HEK293 (cell line): ENCODE measurements around the gene UBE3A.

ENCODE experiments used
- CTCF ChIA-PET: fragments of 350-600 bp; formaldehyde crosslinking; extraction: SDS; loops from one replicate; lab custom pipeline; 2021; ENCODE audit warnings: antibody characterized with exemption; lab: Yijun Ruan, JAX
- POLR2A ChIA-PET: fragments of 300-600 bp; formaldehyde crosslinking; extraction: SDS; loops from one replicate; lab custom pipeline; 2020; ENCODE audit warnings: antibody characterized with exemption, inconsistent platforms; lab: Yijun Ruan, JAX
- H3K27ac ChIP-seq: fragments of 200-500 bp; sonication (Bioruptor generic); 2 replicates; pipeline ENCODE4 v1.5.1; 2014; ENCODE audit warnings: low read depth, low read length, control low read depth, inconsistent platforms; ENCODE audit errors: extremely low read depth
- H3K36me3 ChIP-seq, 2 experiments: fragments of 200-500 bp in 1 of 2; sonication (Bioruptor generic) in 1 of 2; 1 replicate in 1 of 2; 2 replicates in 1 of 2; pipeline ENCODE4 v1.5.1; 2014 to 2017; ENCODE audit warnings: inconsistent platforms in 2 of 2, low read length in 2 of 2; ENCODE audit not compliant: control insufficient read depth in 2 of 2, insufficient read depth in 1 of 2
- H3K4me1 ChIP-seq: fragments of 200-500 bp; sonication (Bioruptor generic); 2 replicates; pipeline ENCODE4 v1.5.1; 2014; ENCODE audit warnings: mild to moderate bottlenecking, low read length, inconsistent platforms; ENCODE audit not compliant: control insufficient read depth, insufficient read depth
- H3K4me3 ChIP-seq: 2 replicates; pipeline ENCODE4 v1.5.1; 2011; ENCODE audit warnings: low read depth, mild to moderate bottlenecking, control low read depth, low read length, moderate library complexity
- H3K9me3 ChIP-seq: fragments of 200-500 bp; sonication (Bioruptor generic); 2 replicates; pipeline ENCODE4 v1.5.1; 2014; ENCODE audit warnings: low read depth, low read length, inconsistent platforms; ENCODE audit not compliant: control insufficient read depth, insufficient read depth
- FEZF1 ChIP-seq: fragments of 450-650 bp; formaldehyde crosslinking; IDR thresholded peaks from 2 replicates; pipeline ENCODE4 v1.5.1; 2016; ENCODE audit warnings: missing biosample characterization, missing genetic modification characterization
- KLF16 ChIP-seq: fragments of 450-650 bp; formaldehyde crosslinking; IDR thresholded peaks from 2 replicates; pipeline ENCODE4 v1.5.1; 2017; ENCODE audit warnings: missing biosample characterization, missing genetic modification characterization
- KLF17 ChIP-seq: fragments of 450-650 bp; formaldehyde crosslinking; IDR thresholded peaks from 2 replicates; pipeline ENCODE4 v1.5.1; 2016; ENCODE audit warnings: missing biosample characterization, missing genetic modification characterization
- KLF9 ChIP-seq: fragments of 450-650 bp; formaldehyde crosslinking; IDR thresholded peaks from 2 replicates; pipeline ENCODE4 v1.5.1; 2016; ENCODE audit warnings: missing biosample characterization, missing genetic modification characterization, low read depth
- MZF1 ChIP-seq: fragments of 450-650 bp; formaldehyde crosslinking; IDR thresholded peaks from 2 replicates; pipeline ENCODE4 v1.5.1; 2017; ENCODE audit warnings: missing biosample characterization, missing genetic modification characterization, borderline replicate concordance
- OSR2 ChIP-seq: fragments of 450-650 bp; formaldehyde crosslinking; IDR thresholded peaks from 2 replicates; pipeline ENCODE4 v1.5.1; 2016; ENCODE audit warnings: missing biosample characterization, missing genetic modification characterization
- PRDM10 ChIP-seq: fragments of 450-650 bp; formaldehyde crosslinking; IDR thresholded peaks from 2 replicates; pipeline ENCODE4 v1.5.1; 2016; ENCODE audit warnings: missing biosample characterization, missing genetic modification characterization
- RBAK ChIP-seq: fragments of 450-650 bp; formaldehyde crosslinking; IDR thresholded peaks from 2 replicates; pipeline ENCODE4 v1.5.1; 2016; ENCODE audit warnings: missing biosample characterization, missing genetic modification characterization
- TCF7L2 ChIP-seq: IDR thresholded peaks from 2 replicates; pipeline ENCODE4 v1.6.1; 2011; ENCODE audit warnings: low read depth, mild to moderate bottlenecking, inconsistent platforms, low read length, moderate library complexity, borderline replicate concordance
- ZNF121 ChIP-seq: fragments of 450-650 bp; formaldehyde crosslinking; IDR thresholded peaks from 2 replicates; pipeline ENCODE4 v1.5.1; 2016; ENCODE audit warnings: missing biosample characterization, missing genetic modification characterization
- ZNF138 ChIP-seq: fragments of 450-650 bp; formaldehyde crosslinking; IDR thresholded peaks from 2 replicates; pipeline ENCODE4 v1.5.1; 2016; ENCODE audit warnings: missing biosample characterization, missing genetic modification characterization, borderline replicate concordance
- ZNF148 ChIP-seq: fragments of 450-650 bp; formaldehyde crosslinking; IDR thresholded peaks from 2 replicates; pipeline ENCODE4 v1.5.0; 2017; ENCODE audit warnings: missing biosample characterization, missing genetic modification characterization, borderline replicate concordance
- ZNF169 ChIP-seq: fragments of 450-650 bp; formaldehyde crosslinking; IDR thresholded peaks from 2 replicates; pipeline ENCODE4 v1.5.1; 2016; ENCODE audit warnings: missing biosample characterization, missing genetic modification characterization
- ZNF24 ChIP-seq: fragments of 450-650 bp; formaldehyde crosslinking; IDR thresholded peaks from 2 replicates; pipeline ENCODE4 v1.5.1; 2016; ENCODE audit warnings: missing biosample characterization, missing genetic modification characterization
- ZNF266 ChIP-seq: fragments of 450-650 bp; formaldehyde crosslinking; IDR thresholded peaks from 2 replicates; pipeline ENCODE4 v1.5.1; 2016; ENCODE audit warnings: missing biosample characterization, missing genetic modification characterization, low read depth
- ZNF292 ChIP-seq: fragments of 450-650 bp; formaldehyde crosslinking; IDR thresholded peaks from 2 replicates; pipeline ENCODE4 v1.5.1; 2016; ENCODE audit warnings: low read depth, missing biosample characterization, missing genetic modification characterization, borderline replicate concordance
- ZNF37A ChIP-seq: fragments of 450-650 bp; IDR thresholded peaks from 2 replicates; pipeline ENCODE4 v1.5.1; 2018; ENCODE audit warnings: missing biosample characterization, missing genetic modification characterization
- ZNF416 ChIP-seq: fragments of 450-650 bp; formaldehyde crosslinking; IDR thresholded peaks from 2 replicates; pipeline ENCODE4 v1.5.1; 2016; ENCODE audit warnings: missing biosample characterization, missing genetic modification characterization
- ZNF48 ChIP-seq: fragments of 450-650 bp; formaldehyde crosslinking; IDR thresholded peaks from 2 replicates; pipeline ENCODE4 v1.5.1; 2016; ENCODE audit warnings: missing biosample characterization, missing genetic modification characterization
- ZNF510 ChIP-seq: fragments of 450-650 bp; formaldehyde crosslinking; IDR thresholded peaks from 2 replicates; pipeline ENCODE4 v1.5.1; 2018; ENCODE audit warnings: mild to moderate bottlenecking, missing genetic modification characterization, missing biosample characterization; ENCODE audit not compliant: insufficient replicate concordance
- ZNF529 ChIP-seq: fragments of 450-650 bp; formaldehyde crosslinking; IDR thresholded peaks from 2 replicates; pipeline ENCODE4 v1.5.1; 2017; ENCODE audit warnings: missing genetic modification characterization, missing biosample characterization; ENCODE audit not compliant: insufficient replicate concordance
- ZNF561 ChIP-seq: fragments of 450-650 bp; IDR thresholded peaks from 2 replicates; pipeline ENCODE4 v1.5.1; 2018; ENCODE audit warnings: missing biosample characterization, missing genetic modification characterization, borderline replicate concordance
- ZNF580 ChIP-seq: fragments of 450-650 bp; formaldehyde crosslinking; IDR thresholded peaks from 2 replicates; pipeline ENCODE4 v1.5.1; 2016; ENCODE audit warnings: missing biosample characterization, missing genetic modification characterization
- ZNF621 ChIP-seq: fragments of 450-650 bp; formaldehyde crosslinking; IDR thresholded peaks from 2 replicates; pipeline ENCODE4 v1.5.1; 2017; ENCODE audit warnings: missing biosample characterization, missing genetic modification characterization
- ZNF701 ChIP-seq: fragments of 450-650 bp; formaldehyde crosslinking; IDR thresholded peaks from 2 replicates; pipeline ENCODE4 v1.5.1; 2016; ENCODE audit warnings: missing biosample characterization, missing genetic modification characterization
- ZNF747 ChIP-seq: fragments of 450-650 bp; formaldehyde crosslinking; IDR thresholded peaks from 2 replicates; pipeline ENCODE4 v1.5.1; 2016; ENCODE audit warnings: missing biosample characterization, missing genetic modification characterization

Gene UBE3A

DNA sequence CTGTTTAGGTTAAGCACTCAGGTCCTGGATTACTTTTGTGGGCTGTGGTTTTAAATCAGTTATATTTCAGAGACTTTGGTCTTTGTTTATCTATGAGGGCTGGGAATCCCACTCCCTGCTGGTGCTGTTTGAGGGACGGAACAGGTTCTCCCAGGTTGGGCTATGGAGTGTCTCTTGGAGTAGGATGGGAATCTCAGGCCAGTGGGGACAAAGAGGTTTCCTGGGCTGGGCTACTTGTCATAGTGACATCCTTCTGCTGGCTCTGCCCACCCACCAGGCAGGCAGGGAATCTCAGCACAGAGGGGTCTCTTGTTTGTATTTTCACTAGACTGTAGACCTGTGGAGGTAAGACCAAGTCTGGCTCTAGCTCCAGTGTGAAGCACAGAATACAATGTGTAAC lies 47.2 kb upstream of the UBE3A start (continued):
- TF ChIP-seq PRDM10: no peak
- no peak for TF ChIP-seq ZNF24 (tag by site-specific recombination)
- no peak for TF ChIP-seq ZNF266 (tag by site-specific recombination)
- TF ChIP-seq MZF1 (tag by site-specific recombination): no peak
- TF ChIP-seq ZNF37A (tag by site-specific recombination): no peak
- TF ChIP-seq ZNF529: no peak
- no peak for TF ChIP-seq KLF9

DNA sequence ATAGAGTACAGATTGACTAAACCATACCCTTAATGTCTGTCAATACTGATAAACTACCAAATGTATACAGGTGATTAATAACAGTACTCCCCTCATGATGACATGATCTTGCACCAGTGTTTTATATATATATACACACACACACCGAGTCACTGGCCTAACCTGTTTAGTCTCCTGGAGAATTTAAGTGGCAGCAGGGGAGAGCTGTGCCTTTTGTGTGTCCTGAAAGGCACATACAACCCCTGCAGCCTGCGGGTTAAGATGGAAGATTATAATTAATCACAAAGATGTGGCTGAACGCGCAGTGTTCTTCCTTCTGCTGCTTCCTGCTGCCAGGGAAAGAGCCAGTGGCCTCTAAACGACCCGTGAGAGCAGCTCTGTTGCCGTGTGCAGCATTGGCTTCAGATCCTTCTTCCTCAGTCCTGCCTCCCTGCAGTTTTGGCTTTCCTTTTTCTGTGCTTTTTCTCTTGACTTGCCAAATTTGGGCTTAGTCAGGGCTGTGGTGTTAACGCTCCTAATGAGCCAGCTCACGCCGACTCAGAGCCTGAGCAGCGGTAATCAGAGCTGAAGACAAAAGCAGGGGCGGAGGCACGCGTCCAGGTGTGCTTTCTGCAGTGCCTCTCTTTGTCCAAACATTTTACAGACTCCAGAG lies 42.5 kb upstream of the UBE3A start:
- POLR2A ChIA-PET: no interaction called here
- CTCF ChIA-PET: no interaction called here
- H3K4me3 ChIP-seq: no peak overlapping the region
- TF ChIP-seq ZNF416 (tag by site-specific recombination): no peak
- TF ChIP-seq ZNF138 (tag by site-specific recombination): no peak
- TF ChIP-seq ZNF148: no peak
- TF ChIP-seq ZNF292 (tag by site-specific recombination): no peak
- no peak for TF ChIP-seq ZNF169
- no peak for TF ChIP-seq ZNF747 (tag by site-specific recombination)
- no peak for TF ChIP-seq OSR2 (tag by site-specific recombination)
- TF ChIP-seq FEZF1 (tag by site-specific recombination): no peak
- no peak for TF ChIP-seq ZNF510 (tag by site-specific recombination)
- H3K9me3 ChIP-seq: no peaks in the 10 kb centered on the region
- H3K36me3 ChIP-seq: no peaks in the 10 kb centered on the region
- no peaks in the 10 kb centered on the region for H3K4me1 ChIP-seq
- no peak overlapping the region for H3K27ac ChIP-seq

DNA sequence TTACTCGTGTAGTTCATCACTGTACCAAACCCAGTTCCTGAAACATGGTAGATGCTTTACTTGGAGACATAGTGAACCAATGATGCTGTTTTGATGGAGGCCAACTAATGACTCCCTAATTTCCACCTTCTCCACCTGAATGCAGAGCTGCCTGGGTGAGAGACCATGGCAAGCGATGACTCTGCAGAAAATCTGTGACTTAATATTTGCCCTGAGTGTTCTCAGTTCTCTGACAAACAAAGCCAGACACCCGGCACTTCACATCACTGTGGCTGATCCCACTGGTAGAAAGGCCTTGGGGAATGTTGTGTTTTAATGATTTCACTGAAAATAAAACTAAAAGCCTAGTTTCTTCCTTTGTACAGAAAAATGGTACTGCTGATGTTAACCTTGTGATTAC lies 39.5 kb upstream of the UBE3A start:
- ChIA-PET CTCF (no interaction called here), POLR2A (no interaction called here)
- Histone ChIP-seq H3K4me1 (no peaks in the 10 kb centered on the region), H3K9me3 (no peaks in the 10 kb centered on the region), H3K4me3 (no peak overlapping the region), H3K36me3 (no peaks in the 10 kb centered on the region), H3K27ac (no peak overlapping the region)
- TF ChIP-seq KLF16: no peak
- no peak for TF ChIP-seq ZNF621 (tag by site-specific recombination)
- TF ChIP-seq ZNF701: no peak
- TF ChIP-seq ZNF169: no peak
- TF ChIP-seq ZNF561 (tag by site-specific recombination): no peak
- no peak for TF ChIP-seq ZNF580 (tag by site-specific recombination)
- TF ChIP-seq ZNF529: no peak
- no peak for TF ChIP-seq KLF17 (tag by site-specific recombination)
- TF ChIP-seq TCF7L2: no peak
- TF ChIP-seq ZNF48 (tag by site-specific recombination): no peak
- no peak for TF ChIP-seq ZNF121 (tag by site-specific recombination)
- no peak for TF ChIP-seq RBAK (tag by site-specific recombination)
